Hematopoietic multipotent progenitor cell treated with erythropoietin and hydrocortisone succinate and interleukin-3 and kit ligand, for 15 days (in vitro differentiated cells): Measurements from ENCODE around the gene CPNE4.

Experiments used
- DNase-seq: peaks from one replicate; pipeline ENCODE4 v3.0.0-alpha.2; 2015; ENCODE audit warnings: low spot score

Gene CPNE4

DNA sequence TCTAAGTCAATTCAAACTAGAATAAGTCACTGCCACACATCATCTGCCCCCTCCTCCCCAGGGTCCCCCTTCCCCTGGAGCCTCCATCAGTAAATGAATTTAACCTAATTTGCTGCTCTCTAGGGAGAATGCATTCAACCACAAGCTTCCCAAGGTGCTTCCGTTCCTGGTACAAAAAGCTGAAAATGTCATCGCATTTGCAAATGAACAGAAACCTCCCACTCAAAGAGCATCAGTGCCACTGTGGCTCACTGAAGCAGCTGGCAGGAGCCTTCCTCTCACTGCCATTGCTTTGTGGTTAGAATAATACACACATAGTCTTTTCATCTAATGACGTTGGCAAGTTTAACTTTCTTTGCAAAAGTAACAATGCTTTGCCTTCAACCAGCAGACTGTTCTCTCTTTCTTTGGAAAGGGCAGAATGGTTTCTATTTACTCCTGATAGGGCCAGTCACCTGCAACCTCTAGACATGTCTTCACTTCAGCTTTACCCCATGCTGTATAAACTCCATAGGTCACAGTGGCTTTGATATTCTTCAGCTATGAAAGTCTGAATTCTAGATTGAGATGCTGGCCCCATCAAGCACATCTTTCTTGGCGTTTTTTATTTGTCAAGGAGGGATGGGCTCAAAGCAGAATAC is 238.1 kb downstream of the CPNE4 start:
- DNase-seq: no peak

- no peak for DNase-seq
Observed at GRCh38 chr3:131796111-131796510, 238.7 kb downstream of the CPNE4 start.

DNA sequence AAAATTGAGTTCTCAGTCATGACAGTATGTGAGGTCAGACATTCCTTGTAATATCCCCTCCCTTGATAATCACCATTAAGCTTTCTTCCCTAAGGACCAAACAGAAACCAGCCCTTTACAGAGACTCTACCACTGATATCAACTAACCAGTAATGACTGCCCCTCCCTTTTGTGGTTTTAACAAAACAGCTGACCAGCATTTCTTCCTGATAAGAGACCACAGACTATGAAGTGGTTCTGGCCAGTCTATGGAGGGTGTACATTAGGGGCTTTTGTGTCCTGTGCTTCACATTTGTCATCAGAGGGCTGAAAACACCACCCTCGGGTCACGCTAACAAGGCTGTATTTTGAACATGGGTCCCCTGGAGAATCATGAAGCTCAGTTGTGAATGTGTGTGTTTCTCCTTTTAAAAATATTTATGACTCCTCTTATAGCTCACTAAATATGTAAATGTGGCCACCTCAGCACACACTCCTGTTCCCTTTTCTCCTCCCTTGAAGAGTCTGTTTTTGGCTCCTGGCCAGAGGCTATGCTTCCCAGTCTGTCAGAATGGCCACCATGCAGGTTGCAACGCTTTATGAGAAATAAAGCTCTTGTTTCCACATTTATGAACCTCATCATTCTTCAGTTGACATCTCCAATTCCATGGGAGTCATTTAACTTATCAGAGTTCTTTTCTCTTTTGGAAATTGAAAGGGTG is 239.3 kb downstream of the CPNE4 start:
- peak; percentile 68 for DNase-seq

- peak; percentile 81 for DNase-seq
Observed at GRCh38 chr3:131794766-131795388, 239.9 kb downstream of the CPNE4 start.

GRCh38 chr3:131793870-131794269 is 240.9 kb downstream of the CPNE4 start:
- DNase-seq: no peak

DNA sequence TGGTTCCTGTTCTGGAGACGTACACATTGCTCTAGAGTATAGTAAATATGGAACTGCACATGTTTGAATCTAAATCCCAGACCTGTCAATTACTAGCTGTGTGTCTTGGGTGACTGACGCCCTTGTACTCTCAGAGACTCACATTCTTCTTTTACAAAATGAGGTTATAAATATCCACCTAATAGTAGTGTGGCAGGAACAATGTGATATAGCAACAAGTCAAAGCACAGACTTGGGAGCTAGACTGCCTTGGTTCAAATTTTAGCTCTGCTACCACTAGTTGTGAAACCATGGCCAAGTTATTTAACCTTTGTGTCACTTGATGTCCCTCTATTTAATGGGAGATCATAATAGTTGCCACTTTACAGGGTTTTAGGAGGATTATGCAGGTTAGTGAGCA is 245.6 kb downstream of the CPNE4 start:
- no peak for DNase-seq

DNA sequence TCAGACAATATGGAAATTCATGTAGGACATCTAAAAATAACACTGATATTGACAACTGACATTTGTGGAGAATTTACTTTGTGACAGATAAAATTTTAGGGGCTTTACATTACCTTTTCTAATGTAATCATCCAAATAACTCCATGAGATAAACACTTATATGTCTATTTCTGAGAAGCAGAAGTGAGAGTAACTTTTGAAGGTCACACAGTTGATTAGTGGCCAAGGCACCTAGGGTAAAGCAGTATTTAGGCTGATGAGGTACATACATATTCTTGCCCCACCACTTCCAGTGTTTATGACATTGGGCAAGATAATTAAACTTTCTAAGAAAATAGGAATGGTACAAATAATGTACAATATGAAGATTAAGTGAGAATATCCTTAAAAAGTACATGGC is 248.4 kb downstream of the CPNE4 start:
- no peak for DNase-seq

DNA sequence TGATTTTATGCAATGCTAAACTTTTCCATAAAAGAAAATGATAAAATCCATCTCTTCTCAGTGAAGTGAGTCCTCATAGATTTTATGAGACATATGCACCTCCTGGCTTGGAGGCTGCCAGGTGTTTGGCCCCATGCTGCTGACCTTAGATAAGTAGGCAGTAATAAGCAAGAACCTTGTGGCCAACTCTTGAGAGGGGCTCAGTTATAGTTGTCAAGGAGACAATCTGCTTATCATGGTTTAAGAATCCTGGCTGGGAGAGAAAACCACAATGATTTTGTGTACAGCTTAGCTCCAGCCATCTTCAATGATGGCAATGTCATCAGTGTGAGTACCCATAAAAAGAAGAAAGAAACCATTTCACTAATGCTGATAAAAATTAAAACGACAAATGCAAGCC is 252.1 kb downstream of the CPNE4 start:
- DNase-seq: no peak

DNA sequence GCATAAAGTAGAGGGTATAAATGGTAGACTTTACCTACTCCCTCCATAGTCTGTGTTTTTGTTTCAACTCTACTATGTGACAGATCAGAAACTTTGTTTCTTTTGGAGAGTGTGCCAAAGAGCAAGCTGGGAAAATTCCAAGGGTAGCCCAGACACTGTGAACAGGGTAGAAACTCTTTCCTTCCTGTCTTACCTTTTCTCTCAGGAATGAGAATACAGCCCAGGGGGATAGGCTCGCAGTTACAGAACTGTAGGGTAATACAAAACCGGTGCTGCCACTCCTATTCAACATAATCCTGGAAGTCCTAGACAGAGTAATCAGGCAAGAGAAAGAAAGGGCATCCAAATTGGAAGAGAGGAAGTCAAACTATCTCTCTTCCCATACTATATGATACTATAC is 256.3 kb downstream of the CPNE4 start:
- DNase-seq: no peak

- no peak for DNase-seq
Observed at GRCh38 chr3:131775650-131776049, 259.2 kb downstream of the CPNE4 start.

- DNase-seq: no peak
Observed at GRCh38 chr3:131772269-131773026, 262.4 kb downstream of the CPNE4 start.

DNA sequence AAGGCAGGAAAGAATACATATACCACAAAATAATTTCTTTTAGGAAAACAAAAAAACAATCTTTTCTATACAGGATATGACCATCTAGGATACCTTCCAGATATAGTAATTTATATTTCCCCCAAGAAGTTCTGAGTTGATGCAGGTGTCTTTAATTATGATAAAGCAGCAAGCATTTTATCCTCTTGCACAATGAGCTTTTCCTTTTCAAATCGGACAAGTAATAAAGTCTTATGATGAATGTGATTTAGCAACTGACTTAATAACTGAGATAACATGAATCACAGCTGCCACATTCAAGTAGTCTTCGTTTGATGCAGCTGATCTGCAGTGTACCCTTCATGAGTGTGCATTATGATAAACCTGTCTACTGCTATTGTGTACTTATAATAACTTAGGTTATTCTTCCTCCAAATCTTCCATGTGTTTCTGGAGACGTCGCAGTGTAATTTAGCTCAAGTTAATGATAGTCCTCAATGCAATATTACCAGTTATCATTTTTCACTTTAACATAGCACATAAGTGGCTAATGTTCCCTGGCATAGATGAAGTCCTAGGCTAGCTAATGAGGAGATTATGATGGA is 271.7 kb downstream of the CPNE4 start:
- DNase-seq: no peak

GRCh38 chr3:131756405-131756804 is 278.4 kb downstream of the CPNE4 start:
- DNase-seq: no peak

GRCh38 chr3:131755380-131755779 is 279.4 kb downstream of the CPNE4 start:
- DNase-seq: no peak

- DNase-seq: no peak
Observed at GRCh38 chr3:131750256-131750655, 284.6 kb downstream of the CPNE4 start.

- DNase-seq: no peak
Observed at GRCh38 chr3:131749826-131750225, 285.0 kb downstream of the CPNE4 start.

- no peak for DNase-seq
Observed at GRCh38 chr3:131747466-131747865, 287.3 kb downstream of the CPNE4 start.

GRCh38 chr3:131744765-131745164 is 290.0 kb downstream of the CPNE4 start:
- no peak for DNase-seq

DNA sequence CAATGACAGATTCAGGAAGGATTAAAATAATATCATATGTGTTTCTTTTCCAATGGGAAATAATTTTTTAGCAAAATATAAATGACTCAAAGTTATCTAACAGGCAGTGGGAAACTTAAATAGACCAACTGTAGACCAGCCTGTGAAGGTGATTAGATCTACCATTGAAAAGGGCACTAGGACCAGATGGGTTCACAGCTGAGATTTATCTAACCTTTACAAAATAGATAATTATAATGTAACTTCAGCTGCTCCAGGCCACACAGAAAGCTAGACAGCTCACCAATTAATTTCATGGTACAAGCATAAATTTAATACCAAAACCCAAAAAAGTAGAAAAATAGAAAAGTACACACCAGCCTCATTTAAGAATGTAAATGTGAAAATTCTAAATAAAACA is 291.7 kb downstream of the CPNE4 start:
- DNase-seq: no peak

- no peak for DNase-seq
Observed at GRCh38 chr3:131739211-131739610, 295.6 kb downstream of the CPNE4 start.

GRCh38 chr3:131738095-131738494 is 296.7 kb downstream of the CPNE4 start:
- DNase-seq: no peak

- DNase-seq: no peak
Observed at GRCh38 chr3:131735544-131735943, 299.3 kb downstream of the CPNE4 start.
